B cell (primary cell): ENCODE measurements around the gene BCS1L. TPM values are rescaled to one million over a fixed set of nuclear protein-coding genes. Genes with fewer than 3 reads are reported as not detected.
A peak's percentile ranks its signal among the peaks of the same experiment; 100 is the strongest.

Source experiments
- ATAC-seq: fragments of 200-7000 bp; cut with Tn5 transposase; one replicate; pipeline ENCODE4 v1.10.0; 2021; ENCODE audit warnings: low read depth, mild to moderate bottlenecking, moderate number of reproducible peaks, moderate library complexity
- CTCF ChIA-PET: fragments of 350-600 bp; sonication (Branson Sonifier 250); formaldehyde crosslinking; loops from one replicate; lab custom pipeline; 2021; ENCODE audit warnings: antibody characterized with exemption, inconsistent platforms; lab: Charles Lee
- POLR2A ChIA-PET: fragments of 350-600 bp; sonication (Branson Sonifier 250); formaldehyde crosslinking; loops from one replicate; lab custom pipeline; 2021; ENCODE audit warnings: antibody characterized with exemption; lab: Charles Lee
- DNase-seq: peaks from one replicate; pipeline ENCODE4 v3.0.0; 2013
- H2AFZ ChIP-seq: 2 replicates; pipeline ENCODE4 v1.6.1; 2012; ENCODE audit warnings: mild to moderate bottlenecking, low read depth, low read length; ENCODE audit not compliant: insufficient read depth, poor library complexity, severe bottlenecking
- H3K27ac ChIP-seq, 2 donors: 1 replicate in 1 of 2; 2 replicates in 1 of 2; pipeline ENCODE4 v1.5.1; 2012 to 2013; ENCODE audit warnings: low read length in 2 of 2, mild to moderate bottlenecking in 2 of 2, moderate library complexity in 1 of 2
- H3K27me3 ChIP-seq, 4 experiments: fragments of 200-600 bp in 1 of 4; sonication (generic) in 1 of 4; replicated peaks in 1 of 4; 1 replicate in 2 of 4; 2 replicates in 2 of 4; pipeline versions ENCODE4 v1.6.1 to v1.7.0; 2013 to 2016; ENCODE audit warnings: low read length in 3 of 4, mild to moderate bottlenecking in 2 of 4, mixed read lengths in 1 of 4, moderate library complexity in 1 of 4; ENCODE audit not compliant: insufficient read depth in 4 of 4, control insufficient read depth in 3 of 4; ENCODE audit errors: control extremely low read depth in 1 of 4
- H3K36me3 ChIP-seq, 2 experiments: replicated peaks in 1 of 2; 1 replicate in 1 of 2; 2 replicates in 1 of 2; pipeline versions ENCODE4 v1.6.1 to v1.7.1; 2013; ENCODE audit warnings: low read length in 1 of 2; ENCODE audit not compliant: insufficient read depth in 2 of 2, control insufficient read depth in 1 of 2; ENCODE audit errors: control extremely low read depth in 1 of 2, extremely low read depth in 1 of 2
- H3K4me1 ChIP-seq, 2 donors: fragments of 200-600 bp in 1 of 2; sonication (generic) in 1 of 2; 1 replicate in 1 of 2; 2 replicates in 1 of 2; pipeline versions ENCODE4 v1.5.1 to v1.6.1; 2013 to 2017; ENCODE audit warnings: low read length in 2 of 2; ENCODE audit not compliant: control insufficient read depth in 2 of 2, insufficient read depth in 2 of 2
- H3K4me2 ChIP-seq: replicated peaks from 2 replicates; pipeline ENCODE3; 2012; ENCODE audit warnings: mild to moderate bottlenecking, low read depth, low read length; ENCODE audit not compliant: poor library complexity, severe bottlenecking
- H3K4me3 ChIP-seq, 5 experiments: fragments of 200-600 bp in 1 of 5; sonication (generic) in 1 of 5; 1 replicate in 3 of 5; 2 replicates in 2 of 5; pipeline versions ENCODE4 v1.5.1 to v1.7.0; 2011 to 2016; ENCODE audit warnings: low read length in 4 of 5, mild to moderate bottlenecking in 4 of 5, low read depth in 2 of 5, control low read depth in 1 of 5, moderate library complexity in 1 of 5; ENCODE audit not compliant: insufficient read depth in 1 of 5; ENCODE audit errors: control extremely low read depth in 1 of 5, extremely low read depth in 1 of 5
- H3K79me2 ChIP-seq: fragments of 200-600 bp; sonication (generic); one replicate; pipeline ENCODE4 v1.6.0; 2016; ENCODE audit warnings: low read length; ENCODE audit not compliant: control insufficient read depth, insufficient read depth
- H3K9ac ChIP-seq: fragments of 200-600 bp; sonication (generic); 2 replicates; pipeline ENCODE4 v1.6.1; 2017; ENCODE audit warnings: mild to moderate bottlenecking, low read length, moderate library complexity
- H3K9me3 ChIP-seq, 3 donors: one replicate each; pipeline versions ENCODE4 v1.6.1 to v1.7.1; 2013; ENCODE audit warnings: low read length in 2 of 3; ENCODE audit not compliant: control insufficient read depth in 2 of 3, insufficient read depth in 1 of 3; ENCODE audit errors: control extremely low read depth in 1 of 3
- H4K20me1 ChIP-seq: 2 replicates; pipeline ENCODE4 v1.6.0; 2012; ENCODE audit warnings: mild to moderate bottlenecking, low read length; ENCODE audit not compliant: insufficient read depth, control insufficient read depth, poor library complexity, severe bottlenecking
- H3K27ac Mint-ChIP-seq: one replicate; pipeline ENCODE4 v1.8.0; 2021; ENCODE audit warnings: mixed read lengths
- H3K27me3 Mint-ChIP-seq: one replicate; pipeline ENCODE4 v1.8.0; 2021; ENCODE audit warnings: mixed read lengths
- H3K4me1 Mint-ChIP-seq: one replicate; pipeline ENCODE4 v1.8.0; 2021; ENCODE audit warnings: mixed read lengths
- H3K4me3 Mint-ChIP-seq: one replicate; pipeline ENCODE4 v1.8.0; 2021; ENCODE audit warnings: mixed read lengths
- H3K9me3 Mint-ChIP-seq: one replicate; pipeline ENCODE4 v1.8.0; 2022; ENCODE audit warnings: mixed read lengths; ENCODE audit not compliant: insufficient read depth
- EZH2 ChIP-seq: IDR thresholded peaks from 2 replicates; pipeline ENCODE4 v1.6.1; 2012; ENCODE audit warnings: borderline replicate concordance, low read depth, mild to moderate bottlenecking, moderate library complexity, low read length; ENCODE audit not compliant: insufficient read depth, poor library complexity, severe bottlenecking
- WGBS: methylation state at CpG from one replicate; pipeline ENCODE4 v1.1.5; 2013; ENCODE audit warnings: missing lambda C conversion rate; ENCODE audit not compliant: insufficient coverage; 5-methylcytosine and 5-hydroxymethylcytosine counted together
- intact Hi-C: fragments of 100-400 bp; cut with micrococcal nuclease; formaldehyde crosslinking; loops from one replicate; pipeline ENCODE4 v1.10.0; 2022
- polyA plus RNA-seq: library from polyadenylated mRNA; depleted of rRNA; stranded (reverse); fragments of >200 nt; gene quantifications from 2 replicates; pipeline ENCODE4 v1.2.3, GENCODE V29; 2012
- total RNA-seq, 2 donors: library from RNA; stranded (reverse); fragments of 120-200 nt in 1 of 2; gene quantifications; 1 replicate in 1 of 2; 2 replicates in 1 of 2; pipeline versions ENCODE4 v1.2.3 to v1.2.4, GENCODE V29; 2013 to 2022
- TF ChIP-seq, protein P1 (sequence below): fragments of 200-600 bp; IDR thresholded peaks from one replicate; pipeline ENCODE4 v1.8.0; 2022; ENCODE audit warnings: antibody characterized with exemption, mild to moderate bottlenecking

Gene BCS1L
- total and polyA plus RNA-seq, 2 donors (not counting 1 experiment from before 2014, with no cell fraction given), result 56.1 to 104 TPM

DNA sequence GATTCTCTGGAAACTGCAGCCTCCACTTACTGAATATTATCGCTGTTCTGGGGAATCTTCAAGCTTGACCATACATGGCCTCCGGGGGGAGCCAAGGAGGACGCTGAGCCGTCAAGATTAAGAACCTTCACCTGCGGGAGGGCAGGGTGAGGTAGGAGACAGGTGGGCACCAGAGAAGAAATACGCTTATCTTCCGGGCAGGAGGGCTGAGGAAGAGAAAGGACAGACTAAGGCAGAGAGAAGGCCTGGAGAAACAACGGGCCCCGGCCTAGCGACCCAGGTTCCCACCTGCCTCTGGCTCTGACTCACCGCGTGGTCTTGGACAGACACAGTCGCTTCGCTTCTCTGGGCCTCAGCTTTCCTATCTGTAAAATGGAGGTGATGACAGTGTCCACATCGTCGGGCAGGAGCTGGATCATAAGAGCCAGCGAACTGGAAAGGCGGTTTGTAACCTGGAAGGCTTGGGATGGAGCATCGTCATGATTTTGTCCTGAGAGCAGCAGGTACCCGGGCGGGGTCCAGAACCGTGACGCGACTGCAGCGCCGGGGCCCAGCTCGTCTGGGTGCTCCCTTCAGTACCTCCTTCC, 719 bp upstream of the BCS1L start:
- H3K27ac Mint-ChIP-seq, result peak overlapping the region; percentile 95
- H3K4me1 Mint-ChIP-seq, result peaks cover 28% of the 10 kb centered on the region
- Histone ChIP-seq H4K20me1 (peaks cover 7% of the 10 kb centered on the region), H3K27ac (peak overlapping the region; percentile 46 to 77), H3K4me3 (peak overlapping the region; percentile 60 to 93 (median 81)), H3K27me3 (no peaks in the 10 kb centered on the region), H2AFZ (peak overlapping the region; percentile 98), H3K36me3 (peaks cover 2 to 55% of the 10 kb centered on the region in 2 experiments), H3K9me3 (no peaks in the 10 kb centered on the region), H3K4me1 (peaks cover 12 to 16% of the 10 kb centered on the region in 2 donors), H3K9ac (peak overlapping the region; percentile 90), H3K4me2 (peak overlapping the region; percentile 84), H3K79me2 (peaks cover 50% of the 10 kb centered on the region)
- TF ChIP-seq, protein P1, sequence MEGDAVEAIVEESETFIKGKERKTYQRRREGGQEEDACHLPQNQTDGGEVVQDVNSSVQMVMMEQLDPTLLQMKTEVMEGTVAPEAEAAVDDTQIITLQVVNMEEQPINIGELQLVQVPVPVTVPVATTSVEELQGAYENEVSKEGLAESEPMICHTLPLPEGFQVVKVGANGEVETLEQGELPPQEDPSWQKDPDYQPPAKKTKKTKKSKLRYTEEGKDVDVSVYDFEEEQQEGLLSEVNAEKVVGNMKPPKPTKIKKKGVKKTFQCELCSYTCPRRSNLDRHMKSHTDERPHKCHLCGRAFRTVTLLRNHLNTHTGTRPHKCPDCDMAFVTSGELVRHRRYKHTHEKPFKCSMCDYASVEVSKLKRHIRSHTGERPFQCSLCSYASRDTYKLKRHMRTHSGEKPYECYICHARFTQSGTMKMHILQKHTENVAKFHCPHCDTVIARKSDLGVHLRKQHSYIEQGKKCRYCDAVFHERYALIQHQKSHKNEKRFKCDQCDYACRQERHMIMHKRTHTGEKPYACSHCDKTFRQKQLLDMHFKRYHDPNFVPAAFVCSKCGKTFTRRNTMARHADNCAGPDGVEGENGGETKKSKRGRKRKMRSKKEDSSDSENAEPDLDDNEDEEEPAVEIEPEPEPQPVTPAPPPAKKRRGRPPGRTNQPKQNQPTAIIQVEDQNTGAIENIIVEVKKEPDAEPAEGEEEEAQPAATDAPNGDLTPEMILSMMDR, result peak; percentile 34
- TF ChIP-seq EZH2, result no peak
- peak; percentile 64 for DNase-seq
- 2% methylated on average over 27 of the region's 27 CpGs for WGBS
- CTCF ChIA-PET, result interaction anchor here (0.6 to 6.3 kb wide), 18 partner anchors 9 to 732 kb away, joined by 3 to 39 read pairs (median 4); partner anchors contain the start of genes RNF25, STK36, TMBIM1 and TTLL4
- H3K27me3 Mint-ChIP-seq, result no peaks in the 10 kb centered on the region
- POLR2A ChIA-PET, result interaction anchor here (0.6 to 2.7 kb wide), 7 partner anchors 13 to 730 kb away, joined by 3 to 19 read pairs (median 5); partner anchors contain the start of genes RNF25, STK36 and TTLL4
- H3K9me3 Mint-ChIP-seq, result no peaks in the 10 kb centered on the region
- H3K4me3 Mint-ChIP-seq, result peak overlapping the region; percentile 99
- peak; percentile 22 for ATAC-seq
- intact Hi-C loops, result loop anchor here (1.0 to 5.0 kb wide), 7 partner anchors 14 to 730 kb away; partner anchors contain the start of genes AAMP, CNOT9, PNKD and RNF25

DNA sequence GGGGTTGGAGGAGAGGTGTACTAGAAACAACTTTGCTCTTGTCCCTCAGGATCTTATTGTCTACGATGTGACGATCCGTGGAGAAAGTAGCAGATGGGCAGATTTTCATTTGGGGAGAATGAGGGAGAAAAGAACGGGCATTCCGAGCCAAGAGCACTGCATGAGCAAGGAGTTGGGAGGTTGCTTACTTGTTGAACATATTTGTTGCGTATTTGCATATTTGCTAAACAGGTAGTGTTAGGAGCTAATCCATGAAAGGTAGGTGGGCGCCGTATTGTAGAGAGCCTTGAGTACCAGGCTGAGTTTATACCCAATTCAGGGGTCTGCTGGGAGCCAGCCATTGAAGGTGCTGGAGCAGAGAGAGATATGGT, 490 bp downstream of the BCS1L start:
- H3K4me3 Mint-ChIP-seq, result peak overlapping the region; percentile 99
- Histone ChIP-seq H4K20me1 (peaks cover 7% of the 10 kb centered on the region), H3K4me2 (peak overlapping the region; percentile 84), H3K36me3 (peaks cover 0 to 58% of the 10 kb centered on the region in 2 experiments), H3K79me2 (peaks cover 48% of the 10 kb centered on the region), H3K9me3 (no peaks in the 10 kb centered on the region), H3K27me3 (no peaks in the 10 kb centered on the region), H3K27ac (peak overlapping the region; percentile 42 to 77), H2AFZ (peak overlapping the region; percentile 98), H3K4me1 (peaks cover 12 to 16% of the 10 kb centered on the region in 2 donors), H3K4me3 (peak overlapping the region; percentile 65 to 93 (median 81)), H3K9ac (peak overlapping the region; percentile 90)
- H3K9me3 Mint-ChIP-seq, result no peaks in the 10 kb centered on the region
- 17% methylated on average over 8 of the region's 8 CpGs for WGBS
- intact Hi-C loops, result loop anchor here (1.0 to 5.0 kb wide), 6 partner anchors 12 to 728 kb away; partner anchors contain the start of genes AAMP, CNOT9, PNKD and RNF25
- DNase-seq, result no peak
- H3K27ac Mint-ChIP-seq, result peak overlapping the region; percentile 95
- peaks cover 28% of the 10 kb centered on the region for H3K4me1 Mint-ChIP-seq
- no peak for ATAC-seq
- ChIA-PET POLR2A (interaction anchor here (0.7 to 2.7 kb wide), 6 partner anchors 12 to 263 kb away, joined by 3 to 19 read pairs (median 4); partner anchors contain the start of genes RNF25, STK36 and TTLL4), CTCF (interaction anchor here (0.5 to 6.3 kb wide), 12 partner anchors 11 to 729 kb away, joined by 3 to 39 read pairs (median 4); partner anchors contain the start of genes RNF25, STK36 and TTLL4)
- H3K27me3 Mint-ChIP-seq, result no peaks in the 10 kb centered on the region
- TF ChIP-seq, protein P1, result no peak
- no peak for TF ChIP-seq EZH2
